Measurements from ENCODE around the gene TANC1. TPM values are rescaled to one million over a fixed set of nuclear protein-coding genes. Genes with fewer than 3 reads are reported as not detected.

Gene TANC1
- polyA plus RNA-seq, 2 of the 4 experiments (the other 2 are of a cell fraction) = 9.2 to 21.2 TPM

- ChIA-PET POLR2A (no interaction called here), CTCF (interaction anchor here (1.0 to 1.5 kb wide), 3 partner anchors 10 to 87 kb away, joined by 3 to 4 read pairs (median 4); no protein-coding TSS in a partner anchor)
- DNase-seq (ENCODE audit: low read depth in 1 of 2, low spot score in 1 of 2) = no peak
- no peak overlapping the region for H3K27ac ChIP-seq
- no peaks in the 10 kb centered on the region for H3K9me3 ChIP-seq
- H3K4me3 ChIP-seq = no peak overlapping the region
- no peak for FAIRE-seq
- peaks cover 14% of the 10 kb centered on the region; the same call in 2 of the 3 replicates for H3K4me1 ChIP-seq
- TF ChIP-seq GATA3 (IDR thresholded peaks at IDR 0.05; ENCODE audit: borderline replicate concordance) = no peak
- TF ChIP-seq ATOH8 (CRISPR knock-in tag; IDR thresholded peaks at IDR 0.05; ENCODE audit: low read depth) = no peak
- no peak for TF ChIP-seq HEYL (CRISPR knock-in tag; IDR thresholded peaks at IDR 0.05)
- no peak; a peak in 2 of 6 replicates for ATAC-seq
- WGBS (ENCODE audit: missing lambda C conversion rate) = 84% methylated on average over 4 of the region's 4 CpGs
- H3K4me2 ChIP-seq = no peak overlapping the region
Observed at GRCh38 chr2:159054985-159055384, 86.5 kb downstream of the TANC1 start.

- FAIRE-seq (no peak), ATAC-seq (no peak), DNase-seq (ENCODE audit: low read depth in 1 of 2, low spot score in 1 of 2) (no peak)
- 47% methylated on average over 3 of the region's 3 CpGs for WGBS (ENCODE audit: missing lambda C conversion rate)
- TF ChIP-seq RNF2 (IDR thresholded peaks at IDR 0.05; ENCODE audit: borderline replicate concordance, low read depth) = no peak
- TF ChIP-seq KDM5A (IDR thresholded peaks at IDR 0.05) = no peak
- no peak for TF ChIP-seq HES2 (IDR thresholded peaks at IDR 0.05)
- TF ChIP-seq SMC3 (IDR thresholded peaks at IDR 0.05) = no peak
- no peak for TF ChIP-seq RAD21 (conservative IDR thresholded peaks at IDR 0.05 in 1 of 2, IDR thresholded peaks at IDR 0.05 in 1 of 2)
- TF ChIP-seq NPAS2 (CRISPR knock-in tag; IDR thresholded peaks at IDR 0.05; ENCODE audit: borderline replicate concordance) = no peak
- TF ChIP-seq ATOH8 (CRISPR knock-in tag; IDR thresholded peaks at IDR 0.05; ENCODE audit: low read depth) = no peak
- no peak for TF ChIP-seq MAZ (IDR thresholded peaks at IDR 0.05; ENCODE audit: borderline replicate concordance, low read depth, low read length)
- TF ChIP-seq KDM1A (IDR thresholded peaks at IDR 0.05; ENCODE audit: low read depth) = no peak
- TF ChIP-seq TP53 (CRISPR knock-in tag; IDR thresholded peaks at IDR 0.05) = no peak
- H3K4me3 ChIP-seq = no peak overlapping the region
- CTCF ChIA-PET = no interaction called here
- H3K27ac ChIP-seq = no peak overlapping the region
- H3K9me3 ChIP-seq = no peaks in the 10 kb centered on the region
- POLR2A ChIA-PET = no interaction called here
- peaks cover 24% of the 10 kb centered on the region for H3K4me1 ChIP-seq
- no peak overlapping the region for H3K4me2 ChIP-seq
Observed at GRCh38 chr2:159060518-159060917, 92.1 kb downstream of the TANC1 start.

- TF ChIP-seq JUN (IDR thresholded peaks at IDR 0.05) (no peak), RAD21 (conservative IDR thresholded peaks at IDR 0.05 in 1 of 2, IDR thresholded peaks at IDR 0.05 in 1 of 2) (no peak), ZC3H11A (IDR thresholded peaks at IDR 0.05) (no peak), CHD2 (IDR thresholded peaks at IDR 0.05; ENCODE audit: low read length, partially characterized antibody) (no peak), SREBF2 (IDR thresholded peaks at IDR 0.05) (no peak), RARB (CRISPR knock-in tag; IDR thresholded peaks at IDR 0.05) (no peak), POLR2A (IDR thresholded peaks at IDR 0.05; ENCODE audit: low read length) (no peak), MAFK (IDR thresholded peaks at IDR 0.05; ENCODE audit: partially characterized antibody) (no peak), NPAS2 (CRISPR knock-in tag; IDR thresholded peaks at IDR 0.05; ENCODE audit: borderline replicate concordance) (no peak), RCOR1 (IDR thresholded peaks at IDR 0.05; ENCODE audit: low read depth, low read length) (no peak), ELK1 (IDR thresholded peaks at IDR 0.05; ENCODE audit: low read depth, low read length) (no peak), MAZ (IDR thresholded peaks at IDR 0.05; ENCODE audit: borderline replicate concordance, low read depth, low read length) (no peak)
- Histone ChIP-seq H3K4me3 (no peak overlapping the region), H3K9me3 (no peaks in the 10 kb centered on the region), H3K27ac (no peak overlapping the region), H3K4me1 (peaks cover 22% of the 10 kb centered on the region), H3K4me2 (peak overlapping the region; percentile 29; the same call in 2 of the 3 replicates)
- DNase-seq (ENCODE audit: low read depth in 1 of 2, low spot score in 1 of 2) = no peak
- 83% methylated on average over 4 of the region's 4 CpGs for WGBS (ENCODE audit: missing lambda C conversion rate)
- POLR2A ChIA-PET = no interaction called here
- no peak for FAIRE-seq
- ATAC-seq = no peak; a peak in 1 of 6 replicates
- CTCF ChIA-PET = interaction anchor here (0.6 to 1.4 kb wide), 2 partner anchors 47 to 1028 kb away, joined by 3 read pairs; no protein-coding TSS in a partner anchor
Observed at GRCh38 chr2:159063677-159064076, 95.2 kb downstream of the TANC1 start.

All from A549 (cell line).